Spleen (tissue), 11 donors: ENCODE data around the gene CDC6. TPM values are rescaled to one million over a fixed set of nuclear protein-coding genes. Genes with fewer than 3 reads are reported as not detected.

ENCODE experiments used
- DNase-seq: peaks from one replicate; pipeline ENCODE4 v3.0.0-alpha.2; 2020
- H3K27ac ChIP-seq, 8 donors: fragments of 200-600 bp; sonication (generic) in 7 of 8; 1 replicate in 4 of 8; 2 replicates in 4 of 8; pipeline versions ENCODE4 v1.5.0 to v1.8.0; 2016 to 2021; ENCODE audit warnings: inconsistent platforms in 4 of 8, mild to moderate bottlenecking in 4 of 8, moderate library complexity in 1 of 8
- H3K27me3 ChIP-seq, 7 donors: fragments of 200-600 bp; sonication (generic) in 6 of 7; replicated peaks in 1 of 7; 1 replicate in 4 of 7; 2 replicates in 3 of 7; pipeline versions ENCODE4 v1.5.0 to v1.8.0; 2016 to 2021; ENCODE audit warnings: inconsistent platforms in 3 of 7, mild to moderate bottlenecking in 1 of 7
- H3K36me3 ChIP-seq, 6 donors: fragments of 200-600 bp; sonication (generic) in 5 of 6; 1 replicate in 4 of 6; 2 replicates in 2 of 6; pipeline versions ENCODE4 v1.5.0 to v1.8.0; 2016 to 2021; ENCODE audit warnings: inconsistent platforms in 2 of 6
- H3K4me1 ChIP-seq, 6 donors: fragments of 200-600 bp; sonication (generic) in 5 of 6; 1 replicate in 3 of 6; 2 replicates in 3 of 6; pipeline versions ENCODE4 v1.5.0 to v1.8.0; 2016 to 2021; ENCODE audit warnings: inconsistent platforms in 3 of 6
- H3K4me3 ChIP-seq, 8 donors: fragments of 200-600 bp; sonication (generic) in 7 of 8; 1 replicate in 4 of 8; 2 replicates in 4 of 8; pipeline versions ENCODE4 v1.5.0 to v1.8.0; 2016 to 2021; ENCODE audit warnings: inconsistent platforms in 4 of 8, mild to moderate bottlenecking in 4 of 8, moderate library complexity in 2 of 8
- H3K9me3 ChIP-seq, 8 donors: fragments of 200-600 bp; sonication (generic) in 7 of 8; 1 replicate in 4 of 8; 2 replicates in 4 of 8; pipeline versions ENCODE4 v1.5.0 to v1.8.0; 2016 to 2021; ENCODE audit warnings: inconsistent platforms in 4 of 8
- POLR2A ChIP-seq, 3 donors: fragments of 450-650 bp; IDR thresholded peaks; one replicate each; pipeline ENCODE4 v1.5.1; 2017; ENCODE audit warnings: antibody characterized with exemption in 3 of 3, mild to moderate bottlenecking in 1 of 3
- POLR2AphosphoS5 ChIP-seq, 3 donors: sonication (generic); formaldehyde crosslinking; IDR thresholded peaks; one replicate each; pipeline ENCODE4 v1.5.1; 2017; ENCODE audit warnings: antibody characterized with exemption in 3 of 3
- WGBS, 5 donors: extraction: QIAGEN DNeasy Blood & Tissue Kit in 3 of 5; methylation state at CpG; one replicate each; pipeline versions ENCODE4 v1.1.5 to v1.1.7; 2013 to 2018; 5-methylcytosine and 5-hydroxymethylcytosine counted together
- intact Hi-C: fragments of 100-400 bp; cut with DNase I; formaldehyde crosslinking; loops from one replicate; pipeline ENCODE4 v1.15.0; 2023; ENCODE audit warnings: low total_unique reads
- polyA plus RNA-seq, 3 donors: library from polyadenylated mRNA; stranded (reverse); fragments of 200-250 nt; gene quantifications; one replicate each; pipeline ENCODE4 v1.2.1, GENCODE V29; 2013
- total RNA-seq, 7 donors: library from RNA; depleted of rRNA in 3 of 7; stranded (reverse); fragments of >200 nt in 3 of 7; fragmentation: NEBNext Ultra II Directional in 4 of 7; extraction: Animal tissue kit (Norgen Biotek cat#: 25700) in 4 of 7; gene quantifications; one replicate each; pipeline versions ENCODE4 v1.1.0 to v1.2.1, GENCODE V29; 2016 to 2021
- TF ChIP-seq, protein P1 (sequence below), 11 experiments: fragments of 200-600 bp in 7 of 11; fragments of 450-650 bp in 4 of 11; sonication (generic) in 4 of 11; IDR thresholded peaks in 8 of 11; conservative IDR thresholded peaks in 3 of 11; 1 replicate in 7 of 11; 2 replicates in 4 of 11; pipeline versions ENCODE4 v1.4.0 to v1.8.0; 2016 to 2021; ENCODE audit warnings: antibody characterized with exemption in 11 of 11, inconsistent platforms in 4 of 11, mild to moderate bottlenecking in 1 of 11
- donor health status: healthy with polysubstance abuse.
- donor health status: DM: no; HTN: no; CAD: no; lungs with moderate emphysema.
- donor health status: DM: no; HTN: no; CAD: no.
- donor health status: Bipolar disorder and iron deficiency.
- donor health status: healthy.
- donor health status: DM: no; HTN: no; CAD: no.
- donor health status: DM: yes; HTN: yes; CAD: no.

The CDC6 gene
- total and polyA plus RNA-seq, 10 donors = 1.2 to 11.6 (median 5.1) TPM

- H3K4me3 ChIP-seq = peak overlapping the region in 1 of 8 donors; percentile 85
- no peaks in the 10 kb centered on the region for H3K27me3 ChIP-seq
- H3K4me1 ChIP-seq = peaks cover 61 to 99% (median 92%) of the 10 kb centered on the region in 6 donors
- H3K9me3 ChIP-seq = no peaks in the 10 kb centered on the region
- H3K36me3 ChIP-seq = no peaks in the 10 kb centered on the region
- TF ChIP-seq POLR2AphosphoS5 (IDR thresholded peaks at IDR 0.05) (no peak), POLR2A (IDR thresholded peaks at IDR 0.05) (no peak)
- TF ChIP-seq, protein P1, sequence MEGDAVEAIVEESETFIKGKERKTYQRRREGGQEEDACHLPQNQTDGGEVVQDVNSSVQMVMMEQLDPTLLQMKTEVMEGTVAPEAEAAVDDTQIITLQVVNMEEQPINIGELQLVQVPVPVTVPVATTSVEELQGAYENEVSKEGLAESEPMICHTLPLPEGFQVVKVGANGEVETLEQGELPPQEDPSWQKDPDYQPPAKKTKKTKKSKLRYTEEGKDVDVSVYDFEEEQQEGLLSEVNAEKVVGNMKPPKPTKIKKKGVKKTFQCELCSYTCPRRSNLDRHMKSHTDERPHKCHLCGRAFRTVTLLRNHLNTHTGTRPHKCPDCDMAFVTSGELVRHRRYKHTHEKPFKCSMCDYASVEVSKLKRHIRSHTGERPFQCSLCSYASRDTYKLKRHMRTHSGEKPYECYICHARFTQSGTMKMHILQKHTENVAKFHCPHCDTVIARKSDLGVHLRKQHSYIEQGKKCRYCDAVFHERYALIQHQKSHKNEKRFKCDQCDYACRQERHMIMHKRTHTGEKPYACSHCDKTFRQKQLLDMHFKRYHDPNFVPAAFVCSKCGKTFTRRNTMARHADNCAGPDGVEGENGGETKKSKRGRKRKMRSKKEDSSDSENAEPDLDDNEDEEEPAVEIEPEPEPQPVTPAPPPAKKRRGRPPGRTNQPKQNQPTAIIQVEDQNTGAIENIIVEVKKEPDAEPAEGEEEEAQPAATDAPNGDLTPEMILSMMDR (IDR thresholded peaks at IDR 0.05 in 8 of 11, conservative IDR thresholded peaks at IDR 0.05 in 3 of 11) = no peak
- peak overlapping the region in 6 of 8 donors; percentile 38 to 97 (median 94) for H3K27ac ChIP-seq
- intact Hi-C loops = no loop called here
- 45 to 57% (median 52%) methylated on average over 7 to 9 of the region's 9 CpGs for WGBS, 5 donors
- no peak for DNase-seq
These were observed 28.2 kb downstream of the CDC6 start for GRCh38 chr17:40315678-40316570.

DNA sequence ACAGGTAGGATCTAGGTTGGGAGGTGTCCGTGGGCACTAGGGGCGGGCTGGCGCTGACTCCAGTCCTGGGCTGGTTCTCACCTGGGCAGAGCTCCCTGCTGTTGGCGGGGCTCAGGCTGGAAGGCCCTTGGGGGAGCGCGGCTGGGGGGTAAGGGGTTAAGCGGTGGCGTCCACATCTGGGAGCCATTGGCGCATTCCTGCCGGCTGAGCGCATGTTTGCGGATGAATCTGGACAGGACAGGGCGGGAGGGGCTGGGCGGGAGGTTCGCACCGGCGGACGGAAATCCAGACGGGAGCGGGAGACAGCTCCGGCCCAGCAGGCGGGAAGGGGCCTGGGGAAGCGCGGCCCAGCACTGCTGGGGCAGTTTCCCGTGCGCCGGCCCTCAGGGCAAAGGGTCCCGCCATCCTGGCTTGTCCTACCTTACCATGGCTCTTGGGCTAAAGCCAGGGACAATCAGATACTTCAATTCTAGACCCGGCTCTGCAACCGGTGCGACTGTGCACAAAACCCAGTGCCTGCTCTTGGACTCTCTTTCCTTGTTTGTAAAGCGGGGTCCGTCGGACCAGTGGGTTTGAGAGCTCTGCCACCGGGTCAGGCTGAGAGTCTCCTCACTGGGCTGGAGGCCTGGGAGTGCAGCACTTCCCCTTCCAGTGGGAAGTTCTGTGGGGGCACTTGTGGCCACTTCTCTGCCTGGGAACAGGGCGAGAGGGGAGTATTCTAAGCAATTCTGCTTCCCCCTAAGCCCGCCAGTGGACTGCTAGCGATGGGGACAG is 29.1 kb downstream of the CDC6 start:
- no peaks in the 10 kb centered on the region for H3K9me3 ChIP-seq
- TF ChIP-seq POLR2A (IDR thresholded peaks at IDR 0.05) (no peak), POLR2AphosphoS5 (IDR thresholded peaks at IDR 0.05) (peak in 2 of 3 donors; percentile 61 to 71)
- TF ChIP-seq, protein P1 (IDR thresholded peaks at IDR 0.05 in 8 of 11, conservative IDR thresholded peaks at IDR 0.05 in 3 of 11) = peak in 1 of 11 experiments; percentile 1
- peak overlapping the region in 6 of 8 donors; percentile 85 to 100 (median 96) for H3K4me3 ChIP-seq
- no peaks in the 10 kb centered on the region for H3K27me3 ChIP-seq
- 46 to 60% (median 60%) methylated on average over 36 to 38 of the region's 38 CpGs for WGBS, 5 donors
- intact Hi-C loops = no loop called here
- peaks cover 61 to 99% (median 92%) of the 10 kb centered on the region in 6 donors for H3K4me1 ChIP-seq
- H3K36me3 ChIP-seq = no peaks in the 10 kb centered on the region
- DNase-seq = peak; percentile 84
- H3K27ac ChIP-seq = peak overlapping the region; percentile 83 to 97 (median 92)

GRCh38 chr17:40317345-40317873 is 29.7 kb downstream of the CDC6 start:
- 5 to 18% (median 9%) methylated on average over 6 of the region's 6 CpGs for WGBS, 5 donors
- H3K27ac ChIP-seq = peak overlapping the region; percentile 83 to 97 (median 92)
- intact Hi-C loops = no loop called here

More at GRCh38 chr17:40317345-40317873, 29.7 kb downstream of the CDC6 start:
- no peaks in the 10 kb centered on the region for H3K36me3 ChIP-seq
- DNase-seq = peak; percentile 78
- H3K9me3 ChIP-seq = no peaks in the 10 kb centered on the region
- no peaks in the 10 kb centered on the region for H3K27me3 ChIP-seq
- H3K4me3 ChIP-seq = peak overlapping the region; percentile 85 to 100 (median 98)
- peaks cover 61 to 99% (median 92%) of the 10 kb centered on the region in 6 donors for H3K4me1 ChIP-seq
- no peak for TF ChIP-seq POLR2A (IDR thresholded peaks at IDR 0.05)
- TF ChIP-seq, protein P1 (IDR thresholded peaks at IDR 0.05 in 8 of 11, conservative IDR thresholded peaks at IDR 0.05 in 3 of 11) = peak in 10 of 11 experiments; percentile 2 to 59 (median 36)
- TF ChIP-seq POLR2AphosphoS5 (IDR thresholded peaks at IDR 0.05) = no peak
